ENCODE measurements around the gene HECA. TPM values are rescaled to one million over a fixed set of nuclear protein-coding genes. Genes with fewer than 3 reads are reported as not detected.

The HECA gene
- total and polyA plus RNA-seq, 4 donors, result 2.3 to 11.1 (median 5.9) TPM

GRCh38 chr6:139152088-139152891 lies 17.4 kb downstream of the HECA start:
- TF ChIP-seq REST (IDR thresholded peaks at IDR 0.05), result no peak
- TF ChIP-seq TAF1 (conservative IDR thresholded peaks at IDR 0.05), result no peak
- no peak for TF ChIP-seq ATF3 (IDR thresholded peaks at IDR 0.05)
- TF ChIP-seq HNF4A (conservative IDR thresholded peaks at IDR 0.05), result no peak
- TF ChIP-seq JUND (IDR thresholded peaks at IDR 0.05), result no peak
- no peak for TF ChIP-seq SP1 (IDR thresholded peaks at IDR 0.05)
- TF ChIP-seq RAD21 (IDR thresholded peaks at IDR 0.05), result no peak
- TF ChIP-seq NR2F2 (IDR thresholded peaks at IDR 0.05), result no peak
- no peak for TF ChIP-seq MAX (IDR thresholded peaks at IDR 0.05)
- TF ChIP-seq ZBTB33 (IDR thresholded peaks at IDR 0.05), result no peak
- no peak for TF ChIP-seq HNF4G (IDR thresholded peaks at IDR 0.05)
- no peak for TF ChIP-seq FOXA2 (IDR thresholded peaks at IDR 0.05)
- no peak for TF ChIP-seq EGR1 (IDR thresholded peaks at IDR 0.05; ENCODE audit: low read depth in 2 of 2)
- no peak for TF ChIP-seq YY1 (IDR thresholded peaks at IDR 0.05)
- TF ChIP-seq, protein P1, sequence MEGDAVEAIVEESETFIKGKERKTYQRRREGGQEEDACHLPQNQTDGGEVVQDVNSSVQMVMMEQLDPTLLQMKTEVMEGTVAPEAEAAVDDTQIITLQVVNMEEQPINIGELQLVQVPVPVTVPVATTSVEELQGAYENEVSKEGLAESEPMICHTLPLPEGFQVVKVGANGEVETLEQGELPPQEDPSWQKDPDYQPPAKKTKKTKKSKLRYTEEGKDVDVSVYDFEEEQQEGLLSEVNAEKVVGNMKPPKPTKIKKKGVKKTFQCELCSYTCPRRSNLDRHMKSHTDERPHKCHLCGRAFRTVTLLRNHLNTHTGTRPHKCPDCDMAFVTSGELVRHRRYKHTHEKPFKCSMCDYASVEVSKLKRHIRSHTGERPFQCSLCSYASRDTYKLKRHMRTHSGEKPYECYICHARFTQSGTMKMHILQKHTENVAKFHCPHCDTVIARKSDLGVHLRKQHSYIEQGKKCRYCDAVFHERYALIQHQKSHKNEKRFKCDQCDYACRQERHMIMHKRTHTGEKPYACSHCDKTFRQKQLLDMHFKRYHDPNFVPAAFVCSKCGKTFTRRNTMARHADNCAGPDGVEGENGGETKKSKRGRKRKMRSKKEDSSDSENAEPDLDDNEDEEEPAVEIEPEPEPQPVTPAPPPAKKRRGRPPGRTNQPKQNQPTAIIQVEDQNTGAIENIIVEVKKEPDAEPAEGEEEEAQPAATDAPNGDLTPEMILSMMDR (IDR thresholded peaks at IDR 0.05; ENCODE audit: low read depth, low read length, missing input control), result no peak
- no peak for TF ChIP-seq RXRA (IDR thresholded peaks at IDR 0.05)
- TF ChIP-seq GABPA (IDR thresholded peaks at IDR 0.05 in 1 of 2, conservative IDR thresholded peaks at IDR 0.05 in 1 of 2), result no peak
- no peaks in the 10 kb centered on the region for H3K9me3 ChIP-seq (ENCODE audit: control insufficient read depth in 4 of 4, low read length in 3 of 4)
- no peak for DNase-seq (ENCODE audit: low spot score)
- 57% methylated on average over 5 of the region's 5 CpGs for WGBS
- no peak overlapping the region for H3K4me3 ChIP-seq (ENCODE audit: low read depth in 1 of 3, low read length in 3 of 3)
- H3K27me3 ChIP-seq (ENCODE audit: control insufficient read depth in 4 of 4, insufficient read depth in 4 of 4, low read length in 3 of 4), result no peaks in the 10 kb centered on the region
- peaks cover 0 to 3% (median 0%) of the 10 kb centered on the region in 4 donors for H3K36me3 ChIP-seq (ENCODE audit: control insufficient read depth in 4 of 4, insufficient read depth in 3 of 4, low read depth in 1 of 4, low read length in 3 of 4)
- H3K27ac ChIP-seq (ENCODE audit: low read depth in 1 of 2, low read length in 2 of 2), result no peak overlapping the region
- H3K9ac ChIP-seq (ENCODE audit: low read depth in 1 of 2, low read length in 2 of 2), result no peak overlapping the region
- peaks cover 0 to 18% (median 8%) of the 10 kb centered on the region in 4 donors for H3K4me1 ChIP-seq (ENCODE audit: control insufficient read depth in 4 of 4, insufficient read depth in 4 of 4, low read length in 3 of 4)
